ENCODE data around the gene MED26. TPM values are rescaled to one million over a fixed set of nuclear protein-coding genes. Genes with fewer than 3 reads are reported as not detected.
"Not testable (repeated sequence)": the region's sequence is repeated elsewhere in the genome, so short reads cannot be mapped to it uniquely, and the experiment has no call there.

MED26 gene
- total and polyA plus RNA-seq, 4 donors: 7.0 to 18.2 (median 8.2) TPM

DNA sequence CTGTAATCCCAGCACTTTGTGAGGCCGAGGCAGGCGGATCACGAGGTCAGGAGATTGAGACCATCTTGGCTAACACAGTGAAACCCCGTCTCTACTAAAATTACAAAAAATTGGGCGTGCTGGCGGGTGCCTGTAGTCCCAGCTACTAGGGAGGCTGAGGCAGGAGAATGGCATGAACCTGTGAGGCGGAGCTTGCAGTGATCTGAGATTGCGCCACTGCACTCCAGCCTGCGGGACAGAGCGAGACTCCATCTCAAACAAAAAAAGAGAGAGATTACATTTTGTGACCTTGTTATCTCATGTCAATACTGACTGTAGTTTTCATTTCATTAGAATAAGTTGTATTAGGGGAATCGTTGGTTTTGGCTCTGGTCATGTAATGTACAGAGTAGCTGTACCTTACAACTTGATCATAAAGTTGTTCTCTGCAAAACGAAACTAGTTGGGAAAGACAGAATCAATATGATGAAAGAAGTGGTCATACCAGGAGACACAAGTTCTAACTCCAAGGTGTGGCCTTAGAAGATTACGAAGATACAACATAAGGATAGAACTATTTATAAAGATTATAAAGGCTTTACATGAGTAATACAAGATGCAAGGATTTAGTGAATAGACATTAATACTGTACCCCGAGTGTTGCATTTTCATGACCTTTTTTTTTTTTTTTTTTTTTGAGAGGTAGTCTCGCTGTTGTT lies 48.2 kb upstream of the MED26 start:
- DNase-seq: no peak
- 83 to 85% methylated on average over 15 of the region's 15 CpGs for WGBS, 2 donors
- peaks cover 0 to 6% (median under 1%) of the 10 kb centered on the region in 4 donors for H3K36me3 ChIP-seq (ENCODE audit: control insufficient read depth in 4 of 4, insufficient read depth in 4 of 4, low read length in 4 of 4)
- no peak overlapping the region for H3K4me3 ChIP-seq
- H3K27ac ChIP-seq (ENCODE audit: low read depth in 1 of 2, low read length in 1 of 2): no peak overlapping the region
- no peak overlapping the region for H3K9ac ChIP-seq (ENCODE audit: insufficient read depth in 1 of 2, low read length in 2 of 2)
- TF ChIP-seq CTCF (IDR thresholded peaks at IDR 0.05; ENCODE audit: control extremely low read depth, extremely low read depth): no peak
- peaks cover 0 to 3% (median 0%) of the 10 kb centered on the region in 4 donors for H3K9me3 ChIP-seq (ENCODE audit: control insufficient read depth in 4 of 4, insufficient read depth in 3 of 4, low read length in 3 of 4)
- no peak for ATAC-seq (ENCODE audit: insufficient read depth, low FRiP score)
- H3K4me1 ChIP-seq (ENCODE audit: control insufficient read depth in 5 of 5, insufficient read depth in 5 of 5, low read length in 5 of 5): no peaks in the 10 kb centered on the region
- H3K27me3 ChIP-seq (ENCODE audit: control insufficient read depth in 3 of 3, insufficient read depth in 3 of 3, low read length in 2 of 3): no peaks in the 10 kb centered on the region

- not testable (repeated sequence) for H3K4me1 ChIP-seq (ENCODE audit: control insufficient read depth in 5 of 5, insufficient read depth in 5 of 5, low read length in 5 of 5); H3K9me3 ChIP-seq (ENCODE audit: control insufficient read depth in 4 of 4, insufficient read depth in 3 of 4, low read length in 3 of 4); H3K27ac ChIP-seq (ENCODE audit: low read depth in 1 of 2, low read length in 1 of 2); DNase-seq; ATAC-seq (ENCODE audit: insufficient read depth, low FRiP score); H3K27me3 ChIP-seq (ENCODE audit: control insufficient read depth in 3 of 3, insufficient read depth in 3 of 3, low read length in 2 of 3); H3K9ac ChIP-seq (ENCODE audit: insufficient read depth in 1 of 2, low read length in 2 of 2); H3K36me3 ChIP-seq (ENCODE audit: control insufficient read depth in 4 of 4, insufficient read depth in 4 of 4, low read length in 4 of 4); H3K4me3 ChIP-seq
- WGBS, 2 donors: 59 to 79% methylated on average over 4 of the region's 4 CpGs
Observed at GRCh38 chr19:16673839-16674238, 45.8 kb upstream of the MED26 start.

GRCh38 chr19:16673231-16673630 lies 45.2 kb upstream of the MED26 start:
- WGBS, 2 donors: 73 to 86% methylated on average over 3 of the region's 3 CpGs
- H3K27me3 ChIP-seq (ENCODE audit: control insufficient read depth in 3 of 3, insufficient read depth in 3 of 3, low read length in 2 of 3): no peaks in the 10 kb centered on the region
- peaks cover 0 to 1% (median 0%) of the 10 kb centered on the region in 4 donors for H3K36me3 ChIP-seq (ENCODE audit: control insufficient read depth in 4 of 4, insufficient read depth in 4 of 4, low read length in 4 of 4)
- ATAC-seq (ENCODE audit: insufficient read depth, low FRiP score) (no peak), DNase-seq (no peak)
- no peak overlapping the region for H3K4me3 ChIP-seq
- H3K4me1 ChIP-seq (ENCODE audit: control insufficient read depth in 5 of 5, insufficient read depth in 5 of 5, low read length in 5 of 5): no peaks in the 10 kb centered on the region
- H3K9me3 ChIP-seq (ENCODE audit: control insufficient read depth in 4 of 4, insufficient read depth in 3 of 4, low read length in 3 of 4): no peaks in the 10 kb centered on the region
- no peak overlapping the region for H3K27ac ChIP-seq (ENCODE audit: low read depth in 1 of 2, low read length in 1 of 2)
- no peak overlapping the region for H3K9ac ChIP-seq (ENCODE audit: insufficient read depth in 1 of 2, low read length in 2 of 2)
- TF ChIP-seq CTCF (IDR thresholded peaks at IDR 0.05; ENCODE audit: control extremely low read depth, extremely low read depth): no peak

- no peak overlapping the region for H3K4me3 ChIP-seq
- H3K27me3 ChIP-seq (ENCODE audit: control insufficient read depth in 3 of 3, insufficient read depth in 3 of 3, low read length in 2 of 3): no peaks in the 10 kb centered on the region
- peak overlapping the region in 1 of 2 donors; percentile 48 for H3K27ac ChIP-seq (ENCODE audit: low read depth in 1 of 2, low read length in 1 of 2)
- H3K9me3 ChIP-seq (ENCODE audit: control insufficient read depth in 4 of 4, insufficient read depth in 3 of 4, low read length in 3 of 4): no peaks in the 10 kb centered on the region
- H3K9ac ChIP-seq (ENCODE audit: insufficient read depth in 1 of 2, low read length in 2 of 2): no peak overlapping the region
- WGBS, 2 donors: 91% methylated on average over 12 of the region's 12 CpGs
- no peak for DNase-seq
- peaks cover 0 to 1% (median 0%) of the 10 kb centered on the region in 4 donors for H3K36me3 ChIP-seq (ENCODE audit: control insufficient read depth in 4 of 4, insufficient read depth in 4 of 4, low read length in 4 of 4)
- H3K4me1 ChIP-seq (ENCODE audit: control insufficient read depth in 5 of 5, insufficient read depth in 5 of 5, low read length in 5 of 5): no peaks in the 10 kb centered on the region
- no peak for ATAC-seq (ENCODE audit: insufficient read depth, low FRiP score)
- no peak for TF ChIP-seq CTCF (IDR thresholded peaks at IDR 0.05; ENCODE audit: control extremely low read depth, extremely low read depth)
Observed at GRCh38 chr19:16671652-16672274, 43.8 kb upstream of the MED26 start.
